Activated T-helper 1 cell treated with anti-CD3 and anti-CD28 coated beads, Interleukin-2, amount 50 U/mL, for 16 hours (primary cell): ENCODE measurements around the gene SPPL2C.

Experiments used
- DNase-seq, 2 donors: peaks; one replicate each; pipeline ENCODE4 v3.0.0-alpha.2; 2020; ENCODE audit warnings: low read depth in 1 of 2, low spot score in 1 of 2

SPPL2C gene, protein sequence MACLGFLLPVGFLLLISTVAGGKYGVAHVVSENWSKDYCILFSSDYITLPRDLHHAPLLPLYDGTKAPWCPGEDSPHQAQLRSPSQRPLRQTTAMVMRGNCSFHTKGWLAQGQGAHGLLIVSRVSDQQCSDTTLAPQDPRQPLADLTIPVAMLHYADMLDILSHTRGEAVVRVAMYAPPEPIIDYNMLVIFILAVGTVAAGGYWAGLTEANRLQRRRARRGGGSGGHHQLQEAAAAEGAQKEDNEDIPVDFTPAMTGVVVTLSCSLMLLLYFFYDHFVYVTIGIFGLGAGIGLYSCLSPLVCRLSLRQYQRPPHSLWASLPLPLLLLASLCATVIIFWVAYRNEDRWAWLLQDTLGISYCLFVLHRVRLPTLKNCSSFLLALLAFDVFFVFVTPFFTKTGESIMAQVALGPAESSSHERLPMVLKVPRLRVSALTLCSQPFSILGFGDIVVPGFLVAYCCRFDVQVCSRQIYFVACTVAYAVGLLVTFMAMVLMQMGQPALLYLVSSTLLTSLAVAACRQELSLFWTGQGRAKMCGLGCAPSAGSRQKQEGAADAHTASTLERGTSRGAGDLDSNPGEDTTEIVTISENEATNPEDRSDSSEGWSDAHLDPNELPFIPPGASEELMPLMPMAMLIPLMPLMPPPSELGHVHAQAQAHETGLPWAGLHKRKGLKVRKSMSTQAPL

GRCh38 chr17:45844695-45845375 lies at the start of gene SPPL2C:
SPPL2C (plus strand) TSS chr17:45844881; CDS start chr17:45844907, 26 bp downstream.
- DNase-seq = no peak

GRCh38 chr17:45800816-45801215 lies 43.9 kb upstream of the SPPL2C start:
- DNase-seq = no peak

DNA sequence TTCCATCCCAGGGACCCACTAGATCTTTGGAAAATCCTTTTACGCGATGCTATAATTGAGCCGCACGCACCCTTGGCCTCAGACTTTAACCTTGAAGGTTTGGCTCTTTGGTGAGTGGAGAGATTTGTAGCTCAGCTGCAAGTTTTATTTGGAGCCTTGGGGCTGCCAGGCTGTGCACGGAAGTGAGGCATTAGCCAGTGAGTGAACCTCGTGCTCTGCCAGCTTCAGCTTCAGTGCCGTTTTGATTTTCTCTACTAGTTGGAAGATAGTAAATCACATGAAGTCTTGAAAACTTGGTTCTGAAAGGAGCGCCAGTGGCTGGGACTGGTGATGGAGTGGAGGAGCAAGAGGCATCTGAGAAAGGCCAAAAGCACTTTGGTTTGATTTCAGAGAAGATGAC lies 43.3 kb upstream of the SPPL2C start:
- no peak for DNase-seq

DNA sequence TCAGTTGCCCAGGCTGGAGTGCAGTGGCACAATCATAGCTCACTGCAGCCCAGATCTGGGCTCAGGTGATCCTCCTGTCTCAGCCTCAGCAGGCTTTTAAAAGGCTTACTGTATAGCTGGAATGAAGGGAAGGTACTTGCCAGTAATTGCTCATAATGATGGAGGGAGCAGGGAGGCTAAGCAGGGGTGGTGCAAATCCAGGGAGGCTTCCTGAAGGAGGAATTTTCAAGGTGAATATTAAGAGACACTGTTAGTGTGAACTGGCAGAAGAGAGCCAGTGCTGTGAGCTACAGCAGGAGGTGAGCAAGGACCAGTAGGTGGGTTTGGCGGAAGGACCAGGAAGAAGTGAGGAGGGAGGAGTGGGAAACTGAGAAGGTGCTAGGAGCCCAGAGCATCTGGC lies 35.8 kb upstream of the SPPL2C start:
- DNase-seq = no peak

GRCh38 chr17:45809499-45809898 lies 35.2 kb upstream of the SPPL2C start:
- DNase-seq = no peak

DNA sequence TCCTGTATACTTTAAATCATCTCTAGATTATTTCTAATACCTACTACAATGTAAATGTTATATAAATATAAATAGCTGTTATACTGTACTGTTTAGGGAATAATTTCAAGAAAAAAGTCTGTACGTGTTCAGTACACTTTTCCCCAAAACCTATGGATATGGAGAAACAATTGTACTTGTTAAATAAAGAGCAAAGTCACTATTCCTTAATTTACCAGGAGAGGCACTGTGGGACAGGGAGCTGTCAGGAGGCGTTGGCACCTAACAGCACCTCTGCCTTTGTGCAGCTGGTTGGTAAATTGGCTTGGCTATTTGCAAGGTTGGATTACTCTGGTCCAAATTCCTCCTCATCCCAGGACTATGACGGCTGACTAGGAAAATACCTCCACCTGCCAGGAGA lies 32.6 kb upstream of the SPPL2C start:
- no peak for DNase-seq

DNA sequence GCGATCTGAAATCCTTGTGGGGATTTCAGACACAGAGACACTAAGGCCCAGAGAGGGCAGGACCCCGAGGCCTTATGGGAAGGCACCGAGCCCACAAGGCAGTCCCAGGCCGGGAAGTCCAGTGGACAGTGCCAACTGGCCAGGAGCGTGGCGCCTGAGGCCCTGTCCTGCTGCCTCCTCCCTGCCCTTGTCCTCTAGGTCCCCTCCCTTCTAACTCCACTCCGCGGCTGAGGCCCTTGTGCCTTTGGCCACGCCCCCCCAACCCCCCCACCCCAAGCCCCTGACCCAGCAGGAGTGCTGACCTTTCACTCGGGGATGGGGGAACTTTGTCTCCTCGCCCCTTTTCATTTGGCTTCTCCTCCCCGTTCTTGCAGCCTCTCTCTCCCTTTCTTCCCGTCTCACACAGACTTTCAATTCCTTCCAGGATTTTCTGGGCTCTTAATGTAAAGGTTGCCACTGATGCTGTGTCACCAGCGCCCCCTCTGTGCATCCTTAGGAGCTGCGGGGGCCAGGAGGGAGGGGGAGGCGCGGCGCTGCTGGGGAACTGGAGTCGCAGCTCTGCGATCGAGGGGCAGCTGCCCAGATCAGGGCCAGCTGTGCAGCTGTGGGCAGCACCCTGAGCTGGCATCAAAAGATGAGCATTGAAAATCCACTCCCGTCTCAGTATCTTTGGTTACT lies 31.5 kb upstream of the SPPL2C start:
- DNase-seq = no peak

DNA sequence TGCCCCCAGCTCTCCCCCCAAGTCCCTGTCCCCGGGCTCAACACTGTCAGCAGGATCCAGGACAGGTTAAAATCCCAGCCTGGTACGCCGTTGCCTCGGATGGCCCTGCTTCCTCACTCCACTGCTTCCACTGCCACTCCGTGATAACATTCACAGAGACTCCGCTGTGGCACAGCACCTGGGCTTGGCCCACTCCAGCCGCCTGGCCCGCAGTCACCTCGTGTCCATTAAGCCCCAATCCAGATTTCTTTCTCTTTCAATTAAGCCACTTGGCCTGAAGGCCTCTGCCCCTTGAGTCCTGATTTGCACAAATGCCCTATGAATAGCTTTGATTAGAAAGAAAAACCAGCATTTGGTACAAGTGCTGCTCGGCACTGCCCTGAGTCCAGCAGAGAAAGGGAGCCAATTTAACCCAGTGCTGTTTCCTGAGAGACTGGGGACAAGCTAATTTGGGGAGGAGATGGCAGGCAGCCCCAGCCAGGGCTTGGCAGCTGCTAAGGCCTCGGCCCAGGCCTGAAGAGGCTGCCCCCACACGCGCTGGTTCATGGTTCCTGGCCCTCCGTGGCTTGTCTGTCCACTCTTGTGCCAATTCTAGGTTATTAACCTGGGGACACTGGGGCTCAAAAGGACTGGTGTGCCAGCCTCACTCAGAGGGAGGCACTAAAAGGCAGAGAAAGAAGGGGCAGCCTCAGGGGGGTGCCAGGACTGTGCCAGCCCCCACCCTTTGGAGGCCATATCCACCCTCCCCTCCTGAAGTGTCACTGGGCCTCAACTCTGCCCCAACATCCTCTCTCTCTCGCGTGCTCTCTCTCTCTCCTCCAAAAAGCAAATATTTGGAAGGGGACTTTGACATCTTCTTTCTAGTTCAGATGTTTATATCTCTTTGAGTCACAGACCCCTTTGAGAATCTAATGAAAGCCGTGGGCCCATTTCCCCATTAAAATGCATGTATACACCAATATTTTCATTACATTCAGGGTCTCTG lies 29.8 kb upstream of the SPPL2C start:
- DNase-seq = no peak

GRCh38 chr17:45815752-45816151 lies 28.9 kb upstream of the SPPL2C start:
- no peak for DNase-seq

DNA sequence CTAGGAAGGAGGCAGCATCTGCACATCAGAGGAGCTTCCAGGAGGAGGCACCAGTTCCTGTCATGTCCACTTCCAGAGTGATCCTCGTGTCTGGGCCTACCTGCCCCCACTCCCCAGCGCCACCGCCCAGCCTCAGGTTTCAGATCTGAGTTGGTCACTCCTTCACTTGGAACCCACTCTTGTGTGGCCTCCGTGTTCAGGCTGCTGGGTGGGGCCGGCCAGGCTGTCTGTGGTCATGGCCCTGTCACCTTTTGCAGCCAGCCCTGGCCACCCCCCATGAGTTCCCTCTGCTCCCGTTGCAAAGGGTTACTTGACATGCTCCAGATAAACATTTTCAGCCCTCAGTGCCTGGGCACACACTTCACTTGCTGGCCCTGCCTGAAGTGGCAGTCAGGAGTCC lies 26.6 kb upstream of the SPPL2C start:
- no peak for DNase-seq

DNA sequence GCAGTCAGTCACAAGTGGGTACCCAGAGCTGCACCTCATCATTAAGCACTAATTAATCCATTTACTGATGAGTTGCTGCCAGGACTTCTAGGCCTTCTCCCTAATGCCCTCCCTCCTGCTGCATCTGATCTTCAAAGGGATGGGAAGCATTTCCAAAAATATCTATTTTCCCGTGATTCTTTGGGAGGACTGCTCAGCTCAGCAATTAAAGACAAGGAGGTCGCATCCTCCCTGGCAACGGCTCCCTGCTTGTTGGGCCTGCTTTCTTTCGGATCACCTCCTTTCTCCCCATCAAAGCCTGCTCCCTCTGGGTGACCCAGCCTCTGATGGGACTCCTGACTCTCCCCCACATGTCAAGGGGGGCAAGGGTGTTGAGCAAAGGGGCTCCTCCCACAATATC lies 26.0 kb upstream of the SPPL2C start:
- no peak for DNase-seq

DNA sequence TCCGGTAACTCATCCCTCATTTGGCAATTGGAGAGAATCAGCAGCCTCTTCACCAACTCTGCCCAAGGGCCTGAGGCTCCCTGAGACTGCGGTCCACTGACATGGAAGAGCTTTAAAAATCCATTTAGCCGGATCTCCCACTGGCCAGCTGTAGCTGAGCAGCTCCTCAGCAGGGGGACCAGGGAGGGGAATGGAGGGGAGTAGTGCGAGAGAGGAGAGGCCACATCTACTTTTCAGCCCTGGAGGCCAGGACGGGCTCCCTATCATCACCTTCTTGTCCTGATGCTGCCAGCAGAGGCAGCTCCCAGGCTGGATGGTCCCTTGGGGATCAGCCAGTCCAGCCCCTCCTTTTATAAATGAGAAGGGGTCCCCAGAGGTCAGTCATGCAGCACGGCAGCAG lies 25.0 kb upstream of the SPPL2C start:
- DNase-seq = no peak

- DNase-seq = no peak
These were observed 24.5 kb upstream of the SPPL2C start for GRCh38 chr17:45820052-45820780.

DNA sequence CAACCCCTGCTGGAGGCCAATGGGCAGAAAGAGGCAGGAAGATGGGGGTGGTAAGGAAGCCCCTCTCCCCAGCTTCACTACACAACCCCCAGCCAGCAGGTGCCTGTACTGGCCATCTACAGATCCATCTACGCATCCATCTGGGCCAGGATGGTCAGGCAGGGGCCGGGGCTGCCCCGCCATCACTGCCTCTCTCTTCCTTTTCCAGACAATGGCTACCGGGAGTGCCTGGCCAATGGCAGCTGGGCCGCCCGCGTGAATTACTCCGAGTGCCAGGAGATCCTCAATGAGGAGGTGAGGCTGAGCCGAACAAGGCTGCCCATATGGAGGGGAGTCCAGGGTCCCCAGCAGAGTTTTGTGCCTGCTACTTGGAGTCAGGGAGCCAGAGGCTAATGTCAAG lies 23.5 kb upstream of the SPPL2C start:
- no peak for DNase-seq

GRCh38 chr17:45823598-45823997 lies 21.1 kb upstream of the SPPL2C start:
- DNase-seq = no peak

DNA sequence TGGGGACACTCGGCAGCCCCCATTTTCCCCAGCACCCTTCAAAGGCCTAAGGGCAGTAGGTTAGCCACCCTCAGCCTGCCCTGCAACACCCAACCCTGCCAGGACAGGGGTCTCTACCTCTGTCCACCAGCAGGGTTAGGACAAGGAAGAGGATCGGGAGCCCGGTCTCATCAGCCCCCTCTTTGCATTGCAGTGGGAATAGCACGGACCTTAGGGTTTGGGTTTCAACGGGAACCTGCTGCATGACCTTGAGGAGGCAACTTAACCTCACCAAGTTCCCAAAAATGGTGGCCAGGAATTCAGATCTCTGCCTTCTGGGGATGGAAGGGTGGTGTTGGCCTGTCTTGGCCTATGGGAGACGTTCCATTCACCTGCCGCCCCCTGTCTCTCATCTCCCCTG lies 20.2 kb upstream of the SPPL2C start:
- DNase-seq = no peak

- no peak for DNase-seq
These were observed 19.7 kb upstream of the SPPL2C start for GRCh38 chr17:45824901-45825492.

GRCh38 chr17:45825792-45826191 lies 18.9 kb upstream of the SPPL2C start:
- DNase-seq = no peak

DNA sequence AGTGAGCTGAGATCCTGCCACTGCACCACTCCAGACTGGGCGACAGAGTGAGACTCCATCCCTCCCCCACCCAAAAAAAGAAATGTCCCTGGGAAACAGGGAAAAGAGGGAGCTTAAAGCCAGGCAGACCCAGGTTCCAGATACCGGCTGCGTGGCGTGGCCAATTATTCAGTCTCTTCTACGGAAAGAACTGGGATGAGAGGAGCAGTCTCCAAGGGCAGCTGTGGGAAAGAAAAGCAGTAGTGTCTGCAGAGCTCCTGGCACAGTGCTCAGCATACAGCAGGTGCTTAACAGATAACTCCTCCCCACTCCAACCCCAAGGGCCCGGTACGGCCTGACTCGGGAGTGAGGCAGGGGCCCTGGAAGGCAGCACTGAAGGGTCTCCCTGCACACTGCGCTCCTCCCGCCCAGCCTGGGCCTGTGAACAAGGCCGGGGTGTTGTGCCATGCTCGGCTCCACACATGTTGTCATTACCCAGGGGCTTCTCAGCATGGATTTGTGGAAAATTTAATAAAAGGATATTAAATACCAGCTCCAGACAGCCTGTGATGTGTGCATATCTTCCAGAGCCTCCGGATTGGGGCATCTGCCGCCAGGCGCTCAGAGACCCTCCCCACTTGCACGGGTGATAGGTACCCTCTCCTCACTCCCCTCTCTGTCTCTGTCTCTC lies 17.6 kb upstream of the SPPL2C start:
- no peak for DNase-seq
